ENCODE data around the gene NNAT.
"Not testable (repeated sequence)": the region's sequence is repeated elsewhere in the genome, so short reads cannot be mapped to it uniquely, and the experiment has no call there.

NNAT gene

GRCh38 chr20:37521061-37521771 lies at the start of gene NNAT:
NNAT (plus strand) TSS chr20:37521250; CDS start chr20:37521332, 82 bp downstream.
- DNase-seq: peak; percentile 35

DNA sequence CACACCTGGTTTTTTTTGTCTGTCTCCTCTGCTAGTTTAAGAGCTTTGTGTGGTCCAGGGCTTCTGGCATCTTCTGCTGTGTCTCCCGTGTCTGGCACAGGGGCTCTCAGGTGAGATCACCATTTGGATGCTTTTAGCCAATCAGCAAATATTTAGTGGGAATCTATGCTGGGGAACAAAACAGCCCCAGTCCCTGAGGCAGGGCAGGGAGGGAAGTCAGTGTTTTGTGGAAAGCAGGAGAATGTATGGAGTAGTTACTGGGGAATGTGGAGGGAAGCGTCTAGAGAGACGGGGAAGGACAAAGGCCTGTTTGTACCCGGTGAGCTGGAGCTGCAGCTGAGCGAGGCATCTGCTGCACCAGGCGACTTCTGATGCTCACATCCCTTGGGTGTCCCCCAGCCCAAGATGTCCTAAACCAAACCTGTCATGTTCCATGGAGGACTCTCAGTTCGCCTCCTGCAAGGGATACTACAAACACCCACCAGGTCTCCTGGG lies 49.3 kb upstream of the NNAT start:
- DNase-seq: no peak

DNA sequence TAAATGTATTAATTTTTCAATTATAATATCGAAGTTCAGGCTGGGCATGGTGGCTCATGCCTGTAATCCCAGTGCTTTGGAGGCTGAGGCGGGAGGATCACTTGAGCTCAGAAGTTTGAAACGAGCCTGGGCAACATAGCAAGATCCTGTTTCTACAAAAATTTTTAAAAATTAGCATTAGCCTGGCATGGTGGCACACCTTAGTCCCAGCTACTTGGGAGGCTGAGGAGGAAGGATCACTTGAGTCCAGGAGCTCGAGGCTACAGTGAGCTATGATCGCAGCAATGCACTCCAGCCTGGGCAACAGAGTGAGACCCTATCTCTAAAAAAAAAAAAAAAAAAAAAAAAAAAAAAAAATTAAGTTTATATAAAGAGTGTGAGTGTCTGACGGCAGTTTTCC lies 48.6 kb upstream of the NNAT start:
- not testable (repeated sequence) for DNase-seq

DNA sequence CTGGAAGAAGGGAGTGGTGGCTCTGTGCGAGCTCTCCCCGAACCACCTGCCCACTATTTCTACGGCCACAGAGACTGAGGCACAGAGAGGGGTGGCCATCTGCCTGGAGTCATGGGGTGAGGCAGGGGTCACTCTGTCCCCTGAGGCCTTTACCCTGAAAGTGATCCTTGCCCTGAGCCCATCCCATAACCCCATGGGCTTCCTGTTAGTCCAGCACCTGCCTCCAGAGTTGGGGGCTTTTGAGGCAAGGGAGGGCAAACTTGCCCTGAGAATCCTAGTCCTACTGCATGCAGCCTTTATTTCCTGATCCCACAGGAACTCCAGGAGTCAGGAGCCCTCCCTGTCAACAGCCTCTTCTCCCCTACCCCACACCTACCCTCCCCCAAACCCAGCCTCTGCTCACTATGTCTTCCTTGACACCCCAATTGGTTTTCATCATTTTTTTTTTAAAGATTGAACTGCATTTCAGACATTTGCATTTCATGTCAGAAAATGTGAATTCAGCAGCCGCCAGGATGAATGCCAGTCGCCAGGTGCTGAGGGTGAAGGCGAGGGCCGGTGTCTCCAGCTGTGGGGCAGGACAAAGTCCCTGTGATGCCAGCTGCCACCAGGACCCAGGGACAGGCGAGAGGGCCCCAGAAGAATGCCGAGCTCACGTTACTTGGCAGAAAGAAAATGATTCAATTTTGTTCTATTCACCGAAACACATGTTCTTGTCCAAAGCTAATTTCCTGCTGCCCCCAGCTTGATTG lies 47.6 kb upstream of the NNAT start:
- no peak for DNase-seq

GRCh38 chr20:37474386-37474785 lies 46.7 kb upstream of the NNAT start:
- no peak for DNase-seq

- DNase-seq: no peak
These were observed 45.8 kb upstream of the NNAT start for GRCh38 chr20:37475252-37475651.

DNA sequence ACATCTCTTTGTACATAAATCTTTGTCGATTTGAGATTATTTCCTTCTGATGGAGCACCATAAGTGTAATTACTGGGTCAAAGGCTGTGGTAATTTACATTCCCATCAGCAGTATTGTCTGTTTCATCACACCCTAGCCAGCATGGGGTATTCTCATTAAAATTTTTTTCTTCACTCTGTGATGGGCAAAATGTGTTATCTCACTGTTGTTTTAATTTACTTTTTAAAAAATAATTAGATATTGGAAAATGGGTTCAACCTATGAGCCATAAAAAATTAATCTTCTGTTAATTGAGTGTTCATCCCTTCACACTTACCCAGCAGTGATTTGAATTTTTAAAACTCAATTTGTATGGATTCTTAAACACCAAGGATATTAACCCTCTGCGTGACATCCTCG lies 44.0 kb upstream of the NNAT start:
- DNase-seq: no peak

DNA sequence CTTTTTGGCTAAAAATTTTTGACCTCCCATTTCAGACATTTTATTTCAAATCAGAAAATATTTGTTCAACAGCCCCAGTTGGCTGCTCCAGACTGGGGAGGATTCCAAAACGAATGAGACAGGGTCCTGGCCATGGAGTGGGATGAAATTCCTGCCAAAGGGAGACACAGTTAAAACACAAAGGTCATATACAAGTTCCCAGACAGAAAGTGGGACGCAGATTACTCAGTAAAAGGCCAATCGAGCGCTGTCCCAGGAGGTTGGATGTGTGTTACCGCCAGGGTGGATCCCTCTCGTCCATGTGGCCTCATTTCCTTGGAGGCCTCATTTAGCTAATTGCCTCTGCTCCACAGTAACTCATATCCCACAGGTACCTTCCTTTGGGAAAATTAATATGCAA lies 41.8 kb upstream of the NNAT start:
- no peak for DNase-seq

DNA sequence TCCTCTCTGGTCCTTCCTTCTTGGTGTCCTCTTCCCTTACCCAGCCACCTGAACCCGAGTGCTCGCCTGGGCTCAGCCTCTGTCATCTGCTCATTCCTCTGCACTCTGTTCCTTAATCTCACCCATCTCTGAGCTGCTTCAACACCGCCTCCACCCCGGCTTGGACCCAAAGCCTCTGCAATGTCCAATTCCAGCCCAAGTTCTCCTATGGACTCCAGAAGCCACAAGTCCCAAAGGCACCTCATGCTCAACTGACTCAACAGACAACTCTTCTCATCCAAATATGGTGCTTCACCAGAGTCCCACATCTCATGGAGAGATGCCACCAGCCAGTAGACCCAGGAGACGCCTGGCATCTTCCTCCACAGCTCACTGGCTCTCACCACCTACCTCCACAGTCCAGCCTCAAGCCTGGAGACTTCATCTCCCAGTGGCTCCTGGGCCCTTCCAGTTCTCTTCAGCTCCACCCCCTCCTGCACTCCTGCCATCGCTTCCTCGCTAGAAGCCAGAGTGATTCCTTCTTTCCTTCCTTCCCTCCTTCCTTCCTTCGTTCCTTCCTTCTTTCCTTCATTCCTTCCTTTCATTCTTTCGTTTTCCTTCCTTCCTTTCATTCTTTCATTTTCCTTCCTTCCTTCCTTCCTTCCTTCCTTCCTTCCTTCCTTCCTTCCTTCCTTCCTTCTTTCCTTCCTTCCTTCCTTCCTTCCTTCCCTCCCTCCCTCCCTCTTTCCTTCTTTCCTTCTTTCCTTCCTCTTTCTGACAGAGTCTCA lies 40.9 kb upstream of the NNAT start:
- no peak for DNase-seq

GRCh38 chr20:37480919-37481318 lies 40.1 kb upstream of the NNAT start:
- no peak for DNase-seq

- no peak for DNase-seq
These were observed 39.4 kb upstream of the NNAT start for GRCh38 chr20:37481610-37482009.

- no peak for DNase-seq
These were observed 36.7 kb upstream of the NNAT start for GRCh38 chr20:37484331-37484730.

- DNase-seq: not testable (repeated sequence)
These were observed 34.8 kb upstream of the NNAT start for GRCh38 chr20:37486209-37486608.

GRCh38 chr20:37490663-37491350 lies 30.2 kb upstream of the NNAT start:
- DNase-seq: no peak

DNA sequence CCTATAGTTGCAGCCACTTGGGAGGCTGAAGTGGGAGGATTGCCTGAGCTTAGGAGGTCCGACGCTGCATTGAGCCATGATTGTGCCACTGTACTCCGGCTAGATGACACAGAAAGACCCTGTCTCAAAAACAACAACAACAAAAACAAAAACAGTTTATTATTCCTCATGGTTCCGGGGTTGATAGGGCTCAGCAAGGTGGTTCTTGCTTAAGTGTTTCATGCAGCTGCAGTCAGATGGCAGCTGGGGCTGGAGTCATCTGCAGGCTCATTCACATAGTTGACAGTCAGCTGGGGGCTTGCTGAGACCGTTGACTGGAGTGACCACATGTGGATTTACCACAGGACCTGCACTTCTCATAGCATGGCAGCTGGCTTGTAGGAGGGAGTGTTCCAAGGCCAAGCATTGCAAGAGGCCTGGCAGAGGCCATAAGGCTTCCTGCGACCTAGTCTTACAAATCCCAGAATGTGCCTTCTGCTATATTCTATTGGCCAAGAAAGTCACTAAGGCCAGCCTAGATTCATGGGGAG lies 28.9 kb upstream of the NNAT start:
- DNase-seq: no peak

DNA sequence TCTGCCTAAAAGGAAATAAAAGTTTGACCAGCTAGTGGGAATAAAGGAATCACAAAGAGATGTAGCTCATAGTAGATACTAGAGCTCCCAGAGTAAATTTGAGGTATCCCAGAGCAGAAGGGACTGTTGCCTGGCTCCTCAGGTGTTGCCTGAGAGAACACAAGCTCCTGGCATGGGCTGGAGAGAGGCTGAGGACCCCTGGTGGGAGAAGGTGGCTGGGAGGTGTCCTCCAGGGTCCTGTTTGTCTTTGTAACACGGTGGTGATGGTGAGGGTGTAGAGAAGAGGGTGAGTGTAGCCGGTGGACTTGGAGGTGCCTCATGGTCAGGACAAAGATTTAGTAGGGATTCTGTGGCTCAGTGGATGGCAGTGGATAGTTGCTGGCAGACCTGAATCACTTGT lies 28.1 kb upstream of the NNAT start:
- DNase-seq: no peak

DNA sequence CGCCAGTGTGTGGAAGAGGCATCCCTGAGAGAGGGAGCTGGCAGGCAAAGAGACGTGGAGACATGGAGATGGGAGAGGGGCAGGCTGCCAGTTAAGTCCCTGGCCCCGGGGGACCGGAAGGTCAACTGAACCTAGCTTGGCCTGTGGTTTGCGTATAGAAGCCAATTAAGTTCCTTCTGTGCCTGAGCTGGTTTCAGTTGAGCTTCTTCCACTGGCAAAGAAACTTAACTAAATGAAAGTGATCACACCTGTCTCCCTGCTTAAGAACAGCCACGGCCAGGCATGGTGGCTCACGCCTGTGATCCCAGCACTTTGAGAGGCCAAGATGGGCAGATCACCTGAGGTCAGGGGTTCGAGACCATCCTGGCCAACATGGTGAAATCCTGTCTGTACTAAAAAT lies 26.7 kb upstream of the NNAT start:
- no peak for DNase-seq

- no peak for DNase-seq
These were observed 26.3 kb upstream of the NNAT start for GRCh38 chr20:37494796-37495195.

- DNase-seq: peak; percentile 81
These were observed 22.9 kb upstream of the NNAT start for GRCh38 chr20:37498066-37498665.

DNA sequence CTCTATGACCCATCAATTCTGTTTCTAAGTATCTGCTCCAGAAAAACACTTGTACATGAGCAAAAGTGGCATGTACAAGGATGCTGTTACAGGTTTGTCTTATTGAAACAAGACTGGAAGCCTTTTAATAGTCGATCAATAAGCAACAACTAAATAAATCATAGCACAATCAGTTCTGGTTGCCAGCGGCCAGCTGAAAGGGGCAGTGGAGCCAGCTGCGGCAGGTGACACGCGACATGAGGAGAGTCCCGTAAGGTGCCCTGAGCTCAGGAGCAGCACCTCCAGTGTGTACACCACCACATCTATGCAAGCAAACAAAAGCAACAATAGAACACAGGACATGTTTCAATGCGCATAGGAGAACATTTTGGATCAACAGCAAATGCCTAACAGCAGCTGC lies 20.7 kb upstream of the NNAT start:
- DNase-seq: no peak

DNA sequence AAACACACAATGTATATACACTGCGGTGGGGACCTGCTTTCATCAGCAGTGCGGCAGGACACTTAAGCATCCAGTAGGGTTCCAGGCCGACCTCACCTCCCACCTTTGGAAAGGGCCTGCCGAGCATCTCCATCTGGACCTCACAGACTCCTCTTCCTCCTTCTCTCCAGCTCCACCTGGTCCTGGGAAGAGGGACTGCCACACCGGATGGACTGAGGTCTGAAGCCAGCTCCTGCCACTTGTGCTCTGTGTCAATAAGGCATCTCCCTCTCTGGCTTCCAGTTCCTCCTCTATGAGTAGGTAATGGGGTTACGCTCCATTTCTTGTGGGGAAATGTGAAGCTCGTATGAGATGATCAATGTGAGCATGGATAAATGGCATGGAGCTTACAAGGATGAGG lies 19.1 kb upstream of the NNAT start:
- no peak for DNase-seq

GRCh38 chr20:37502654-37503053 lies 18.4 kb upstream of the NNAT start:
- no peak for DNase-seq
